Ovary (tissue), 9 donors: ENCODE results near the gene C16orf90. TPM values are rescaled to one million over a fixed set of nuclear protein-coding genes. Genes with fewer than 3 reads are reported as not detected.

Experiments used
- DNase-seq, 5 donors: peaks; one replicate each; pipeline ENCODE4 v3.0.0-alpha.2; 2019 to 2020
- H3K27ac ChIP-seq, 2 donors: fragments of 200-600 bp; one replicate each; pipeline versions ENCODE4 v1.5.1 to v1.8.0; 2019 to 2022
- H3K27me3 ChIP-seq: fragments of 200-600 bp; one replicate; pipeline ENCODE4 v1.8.0; 2022
- H3K36me3 ChIP-seq: fragments of 200-600 bp; sonication (generic); one replicate; pipeline ENCODE4 v1.5.1; 2019
- H3K4me1 ChIP-seq: one replicate; pipeline ENCODE4 v1.8.1; 2013; ENCODE audit warnings: mild to moderate bottlenecking, moderate library complexity; ENCODE audit not compliant: insufficient read depth
- H3K4me3 ChIP-seq: fragments of 200-600 bp; sonication (generic); one replicate; pipeline ENCODE4 v1.5.1; 2017
- H3K9me3 ChIP-seq, 2 donors: fragments of 200-600 bp in 1 of 2; sonication (generic) in 1 of 2; one replicate each; pipeline versions ENCODE4 v1.5.1 to v1.8.1; 2013 to 2019; ENCODE audit warnings: mild to moderate bottlenecking in 1 of 2, moderate library complexity in 1 of 2
- CTCF ChIP-seq, 3 donors: fragments of 450-650 bp in 2 of 3; fragments of 200-600 bp in 1 of 3; IDR thresholded peaks; one replicate each; pipeline versions ENCODE4 v1.5.1 to v1.8.0; 2016 to 2022; ENCODE audit warnings: antibody characterized with exemption in 3 of 3, mild to moderate bottlenecking in 1 of 3
- EP300 ChIP-seq: sonication (generic); formaldehyde crosslinking; IDR thresholded peaks from one replicate; pipeline ENCODE4 v1.6.1; 2017; ENCODE audit warnings: antibody characterized with exemption
- POLR2A ChIP-seq: fragments of 450-650 bp; IDR thresholded peaks from one replicate; pipeline ENCODE4 v1.6.1; 2017; ENCODE audit warnings: antibody characterized with exemption, mild to moderate bottlenecking, moderate library complexity
- WGBS, 3 donors: extraction: QIAGEN DNeasy Blood & Tissue Kit in 1 of 3; methylation state at CpG; one replicate each; pipeline versions ENCODE4 v1.1.5 to v1.1.7; 2013 to 2017; 5-methylcytosine and 5-hydroxymethylcytosine counted together
- intact Hi-C, 4 donors: fragments of 100-400 bp; cut with DNase I; formaldehyde crosslinking; loops; one replicate each; pipeline versions ENCODE4 v1.11.0 to v1.15.1; 2022 to 2023
- polyA plus RNA-seq, 2 donors: library from polyadenylated mRNA; stranded (reverse); fragments of 200-250 nt in 1 of 2; fragments of 350-450 nt in 1 of 2; fragmentation: Illumina TruSeq in 1 of 2; extraction: RNeasy Lipid Tissue Mini Kit (QIAGEN cat#74804) in 1 of 2; gene quantifications; one replicate each; pipeline ENCODE4 v1.2.3, GENCODE V29; 2013 to 2014
- total RNA-seq, 7 donors: library from RNA; depleted of rRNA in 2 of 7; stranded (reverse); fragments of >200 nt in 2 of 7; fragmentation: NEBNext Ultra II Directional in 3 of 7; extraction: Animal tissue kit (Norgen Biotek cat#: 25700) in 3 of 7; gene quantifications; one replicate each; pipeline versions ENCODE4 v1.1.0 to v1.2.4, GENCODE V29; 2016 to 2023
- donor health status: DM: no; HTN: no; CAD: no; lungs with moderate emphysema.
- donor health status: DM: no; HTN: no; CAD: no.
- donor health status: Bipolar disorder and iron deficiency.
- donor health status: DM: yes; HTN: yes; CAD: no.
- donor health status: DM: no; HTN: no; CAD: no.
- donor health status: DM: yes; HTN: yes; CAD: no.

The C16orf90 gene
- total and polyA plus RNA-seq, 9 donors: not detected

GRCh38 chr16:3511286-3512180, 16.2 kb upstream of the C16orf90 start:
- Histone ChIP-seq H3K27ac (no peak overlapping the region), H3K9me3 (no peaks in the 10 kb centered on the region), H3K4me3 (no peak overlapping the region), H3K4me1 (no peaks in the 10 kb centered on the region), H3K36me3 (no peaks in the 10 kb centered on the region), H3K27me3 (no peaks in the 10 kb centered on the region)
- peak in 1 of 5 donors; percentile 18 for DNase-seq
- no peak for TF ChIP-seq CTCF (IDR thresholded peaks at IDR 0.05)
- no peak for TF ChIP-seq EP300
- no peak for TF ChIP-seq POLR2A
- intact Hi-C loops: no loop called here
- 79 to 83% (median 83%) methylated on average over 23 of the region's 23 CpGs for WGBS, 3 donors

GRCh38 chr16:3510416-3510815, 15.1 kb upstream of the C16orf90 start:
- no peaks in the 10 kb centered on the region for H3K9me3 ChIP-seq
- TF ChIP-seq CTCF (IDR thresholded peaks at IDR 0.05) (no peak), EP300 (no peak), POLR2A (no peak)
- intact Hi-C loops: no loop called here
- H3K27me3 ChIP-seq: no peaks in the 10 kb centered on the region
- no peaks in the 10 kb centered on the region for H3K4me1 ChIP-seq
- no peak overlapping the region for H3K4me3 ChIP-seq
- H3K27ac ChIP-seq: no peak overlapping the region
- 92 to 96% (median 93%) methylated on average over 10 of the region's 10 CpGs for WGBS, 3 donors
- peak in 1 of 5 donors; percentile 22 for DNase-seq
- no peaks in the 10 kb centered on the region for H3K36me3 ChIP-seq

- peak in 1 of 5 donors; percentile 26 for DNase-seq
- H3K27me3 ChIP-seq: no peaks in the 10 kb centered on the region
- H3K36me3 ChIP-seq: no peaks in the 10 kb centered on the region
- H3K4me3 ChIP-seq: no peak overlapping the region
- TF ChIP-seq EP300: no peak
- TF ChIP-seq CTCF (IDR thresholded peaks at IDR 0.05): no peak
- TF ChIP-seq POLR2A: no peak
- no peaks in the 10 kb centered on the region for H3K4me1 ChIP-seq
- WGBS, 3 donors: 81 to 86% (median 82%) methylated on average over 13 of the region's 13 CpGs
- intact Hi-C loops: no loop called here
- H3K9me3 ChIP-seq: no peaks in the 10 kb centered on the region
- no peak overlapping the region for H3K27ac ChIP-seq
Measured at GRCh38 chr16:3509470-3509928, 14.2 kb upstream of the C16orf90 start.

- no peak overlapping the region for H3K27ac ChIP-seq
- no peaks in the 10 kb centered on the region for H3K36me3 ChIP-seq
- peak in 1 of 5 donors; percentile 18 for DNase-seq
- H3K4me3 ChIP-seq: no peak overlapping the region
- no peaks in the 10 kb centered on the region for H3K4me1 ChIP-seq
- intact Hi-C loops: no loop called here
- WGBS, 3 donors: 87 to 90% (median 90%) methylated on average over 7 of the region's 7 CpGs
- TF ChIP-seq POLR2A (no peak), EP300 (no peak), CTCF (IDR thresholded peaks at IDR 0.05) (no peak)
- H3K9me3 ChIP-seq: no peaks in the 10 kb centered on the region
- H3K27me3 ChIP-seq: no peaks in the 10 kb centered on the region
Measured at GRCh38 chr16:3508736-3509135, 13.4 kb upstream of the C16orf90 start.
